ENCODE results near the gene ZNF232.
"Not testable (repeated sequence)": the region's sequence is repeated elsewhere in the genome, so short reads cannot be mapped to it uniquely, and the experiment has no call there.

Gene ZNF232

GRCh38 chr17:5111402-5112204 lies at the start of gene ZNF232:
Gene ZNF232 (minus strand): TSS chr17:5111878. CDS start chr17:5111822, 56 bp downstream.
- Mint-ChIP-seq H3K4me1 (peaks cover 40% of the 10 kb centered on the region), H3K27ac (peak within 1 kb of the TSS; percentile 84), H3K27me3 (peaks cover 10% of the 10 kb centered on the region), H3K4me3 (peak within 1 kb of the TSS; percentile 95), H3K9me3 (no peaks in the 10 kb centered on the region), H3K36me3 (peaks cover 24% of the 10 kb centered on the region)

GRCh38 chr17:5160702-5161101 lies 49.0 kb upstream of the ZNF232 start:
- not testable (repeated sequence) for H3K4me1 Mint-ChIP-seq, H3K27ac Mint-ChIP-seq, H3K9me3 Mint-ChIP-seq, H3K4me3 Mint-ChIP-seq, H3K36me3 Mint-ChIP-seq
- peaks cover 16% of the 10 kb centered on the region for H3K27me3 Mint-ChIP-seq

GRCh38 chr17:5146122-5146521 lies 34.4 kb upstream of the ZNF232 start:
- not testable (repeated sequence) for H3K4me3 Mint-ChIP-seq, H3K27me3 Mint-ChIP-seq, H3K27ac Mint-ChIP-seq, H3K36me3 Mint-ChIP-seq, H3K9me3 Mint-ChIP-seq, H3K4me1 Mint-ChIP-seq

GRCh38 chr17:5142877-5143276 lies 31.2 kb upstream of the ZNF232 start:
- H3K9me3 Mint-ChIP-seq, H3K27me3 Mint-ChIP-seq, H3K36me3 Mint-ChIP-seq, H3K4me3 Mint-ChIP-seq, H3K4me1 Mint-ChIP-seq, H3K27ac Mint-ChIP-seq: not testable (repeated sequence)

- no peak overlapping the region for H3K27ac Mint-ChIP-seq
- H3K36me3 Mint-ChIP-seq: no peaks in the 10 kb centered on the region
- no peak overlapping the region for H3K4me3 Mint-ChIP-seq
- no peaks in the 10 kb centered on the region for H3K4me1 Mint-ChIP-seq
- H3K27me3 Mint-ChIP-seq: no peaks in the 10 kb centered on the region
- H3K9me3 Mint-ChIP-seq: no peaks in the 10 kb centered on the region
Observed at GRCh38 chr17:5139458-5139732, 27.7 kb upstream of the ZNF232 start.

GRCh38 chr17:5138616-5139457 lies 27.2 kb upstream of the ZNF232 start:
- Mint-ChIP-seq H3K27me3 (no peaks in the 10 kb centered on the region), H3K4me1 (no peaks in the 10 kb centered on the region), H3K4me3 (no peak overlapping the region), H3K27ac (no peak overlapping the region), H3K36me3 (no peaks in the 10 kb centered on the region), H3K9me3 (no peaks in the 10 kb centered on the region)

- H3K27me3 Mint-ChIP-seq, H3K36me3 Mint-ChIP-seq: not testable (repeated sequence)
Observed at GRCh38 chr17:5138198-5138544, 26.5 kb upstream of the ZNF232 start.

GRCh38 chr17:5137511-5138197 lies 26.0 kb upstream of the ZNF232 start:
- H3K4me3 Mint-ChIP-seq: not testable (repeated sequence)

More at GRCh38 chr17:5138198-5138544, 26.5 kb upstream of the ZNF232 start:
- H3K9me3 Mint-ChIP-seq, H3K4me1 Mint-ChIP-seq, H3K27ac Mint-ChIP-seq, H3K4me3 Mint-ChIP-seq: not testable (repeated sequence)

GRCh38 chr17:5136580-5137412 lies 25.1 kb upstream of the ZNF232 start:
- not testable (repeated sequence) for H3K27ac Mint-ChIP-seq, H3K27me3 Mint-ChIP-seq, H3K4me1 Mint-ChIP-seq, H3K9me3 Mint-ChIP-seq, H3K4me3 Mint-ChIP-seq, H3K36me3 Mint-ChIP-seq

More at GRCh38 chr17:5137511-5138197, 26.0 kb upstream of the ZNF232 start:
- not testable (repeated sequence) for H3K27me3 Mint-ChIP-seq, H3K36me3 Mint-ChIP-seq, H3K27ac Mint-ChIP-seq, H3K9me3 Mint-ChIP-seq, H3K4me1 Mint-ChIP-seq

- Mint-ChIP-seq H3K36me3 (no peaks in the 10 kb centered on the region), H3K4me3 (no peak overlapping the region), H3K27me3 (no peaks in the 10 kb centered on the region), H3K4me1 (no peaks in the 10 kb centered on the region), H3K27ac (no peak overlapping the region), H3K9me3 (no peaks in the 10 kb centered on the region)
Observed at GRCh38 chr17:5135726-5136579, 24.3 kb upstream of the ZNF232 start.

- H3K4me3 Mint-ChIP-seq, H3K4me1 Mint-ChIP-seq, H3K27me3 Mint-ChIP-seq, H3K9me3 Mint-ChIP-seq, H3K36me3 Mint-ChIP-seq, H3K27ac Mint-ChIP-seq: not testable (repeated sequence)
Observed at GRCh38 chr17:5135131-5135712, 23.5 kb upstream of the ZNF232 start.

GRCh38 chr17:5134571-5134970 lies 22.9 kb upstream of the ZNF232 start:
- H3K27ac Mint-ChIP-seq, H3K36me3 Mint-ChIP-seq, H3K4me3 Mint-ChIP-seq, H3K27me3 Mint-ChIP-seq, H3K4me1 Mint-ChIP-seq, H3K9me3 Mint-ChIP-seq: not testable (repeated sequence)

- not testable (repeated sequence) for H3K4me3 Mint-ChIP-seq, H3K27ac Mint-ChIP-seq, H3K27me3 Mint-ChIP-seq, H3K9me3 Mint-ChIP-seq, H3K4me1 Mint-ChIP-seq, H3K36me3 Mint-ChIP-seq
Observed at GRCh38 chr17:5133961-5134360, 22.3 kb upstream of the ZNF232 start.

- Mint-ChIP-seq H3K27me3 (no peaks in the 10 kb centered on the region), H3K4me3 (no peak overlapping the region), H3K36me3 (no peaks in the 10 kb centered on the region), H3K9me3 (no peaks in the 10 kb centered on the region), H3K4me1 (no peaks in the 10 kb centered on the region), H3K27ac (no peak overlapping the region)
Observed at GRCh38 chr17:5133311-5133710, 21.6 kb upstream of the ZNF232 start.
